ENCODE measurements around the gene FHIT. TPM values are rescaled to one million over a fixed set of nuclear protein-coding genes. Genes with fewer than 3 reads are reported as not detected.

Gene FHIT
- total RNA-seq, 1 donor, result 16.9 TPM

- H3K9me3 ChIP-seq (ENCODE audit: low read depth, low read length), result no peaks in the 10 kb centered on the region
- no peaks in the 10 kb centered on the region for H3K27me3 ChIP-seq (ENCODE audit: insufficient read depth, low read length)
- no peaks in the 10 kb centered on the region for H3K4me1 ChIP-seq (ENCODE audit: insufficient read depth, low read length)
- H3K4me3 ChIP-seq (ENCODE audit: low read length), result no peak overlapping the region
Observed at GRCh38 chr3:60659098-60659497, 592.2 kb downstream of the FHIT start.

GRCh38 chr3:60657972-60658371, 593.3 kb downstream of the FHIT start:
- Histone ChIP-seq H3K27me3 (ENCODE audit: insufficient read depth, low read length) (no peaks in the 10 kb centered on the region), H3K4me1 (ENCODE audit: insufficient read depth, low read length) (no peaks in the 10 kb centered on the region), H3K9me3 (ENCODE audit: low read depth, low read length) (no peaks in the 10 kb centered on the region), H3K4me3 (ENCODE audit: low read length) (no peak overlapping the region)

GRCh38 chr3:60652829-60653228, 598.4 kb downstream of the FHIT start:
- Histone ChIP-seq H3K9me3 (ENCODE audit: low read depth, low read length) (no peaks in the 10 kb centered on the region), H3K27me3 (ENCODE audit: insufficient read depth, low read length) (no peaks in the 10 kb centered on the region), H3K4me3 (ENCODE audit: low read length) (no peak overlapping the region), H3K4me1 (ENCODE audit: insufficient read depth, low read length) (no peaks in the 10 kb centered on the region)

GRCh38 chr3:60651799-60652198, 599.5 kb downstream of the FHIT start:
- H3K4me3 ChIP-seq (ENCODE audit: low read length), result no peak overlapping the region
- no peaks in the 10 kb centered on the region for H3K9me3 ChIP-seq (ENCODE audit: low read depth, low read length)
- no peaks in the 10 kb centered on the region for H3K27me3 ChIP-seq (ENCODE audit: insufficient read depth, low read length)
- no peaks in the 10 kb centered on the region for H3K4me1 ChIP-seq (ENCODE audit: insufficient read depth, low read length)

- Histone ChIP-seq H3K4me1 (ENCODE audit: insufficient read depth, low read length) (no peaks in the 10 kb centered on the region), H3K9me3 (ENCODE audit: low read depth, low read length) (no peaks in the 10 kb centered on the region), H3K4me3 (ENCODE audit: low read length) (no peak overlapping the region), H3K27me3 (ENCODE audit: insufficient read depth, low read length) (no peaks in the 10 kb centered on the region)
Observed at GRCh38 chr3:60650171-60650570, 601.1 kb downstream of the FHIT start.

- Histone ChIP-seq H3K4me1 (ENCODE audit: insufficient read depth, low read length) (no peaks in the 10 kb centered on the region), H3K9me3 (ENCODE audit: low read depth, low read length) (no peaks in the 10 kb centered on the region), H3K27me3 (ENCODE audit: insufficient read depth, low read length) (no peaks in the 10 kb centered on the region), H3K4me3 (ENCODE audit: low read length) (no peak overlapping the region)
Observed at GRCh38 chr3:60645801-60646200, 605.5 kb downstream of the FHIT start.

- no peaks in the 10 kb centered on the region for H3K27me3 ChIP-seq (ENCODE audit: insufficient read depth, low read length)
- no peaks in the 10 kb centered on the region for H3K4me1 ChIP-seq (ENCODE audit: insufficient read depth, low read length)
- H3K9me3 ChIP-seq (ENCODE audit: low read depth, low read length), result no peaks in the 10 kb centered on the region
- no peak overlapping the region for H3K4me3 ChIP-seq (ENCODE audit: low read length)
Observed at GRCh38 chr3:60643831-60644230, 607.4 kb downstream of the FHIT start.

- Histone ChIP-seq H3K27me3 (ENCODE audit: insufficient read depth, low read length) (no peaks in the 10 kb centered on the region), H3K4me3 (ENCODE audit: low read length) (no peak overlapping the region), H3K9me3 (ENCODE audit: low read depth, low read length) (no peaks in the 10 kb centered on the region), H3K4me1 (ENCODE audit: insufficient read depth, low read length) (no peaks in the 10 kb centered on the region)
Observed at GRCh38 chr3:60641354-60641753, 609.9 kb downstream of the FHIT start.

- Histone ChIP-seq H3K27me3 (ENCODE audit: insufficient read depth, low read length) (no peaks in the 10 kb centered on the region), H3K9me3 (ENCODE audit: low read depth, low read length) (no peaks in the 10 kb centered on the region), H3K4me1 (ENCODE audit: insufficient read depth, low read length) (no peaks in the 10 kb centered on the region), H3K4me3 (ENCODE audit: low read length) (no peak overlapping the region)
Observed at GRCh38 chr3:60636846-60637245, 614.4 kb downstream of the FHIT start.

- Histone ChIP-seq H3K4me3 (ENCODE audit: low read length) (no peak overlapping the region), H3K9me3 (ENCODE audit: low read depth, low read length) (no peaks in the 10 kb centered on the region), H3K27me3 (ENCODE audit: insufficient read depth, low read length) (no peaks in the 10 kb centered on the region), H3K4me1 (ENCODE audit: insufficient read depth, low read length) (no peaks in the 10 kb centered on the region)
Observed at GRCh38 chr3:60633644-60634043, 617.6 kb downstream of the FHIT start.

GRCh38 chr3:60631509-60631908, 619.7 kb downstream of the FHIT start:
- Histone ChIP-seq H3K27me3 (ENCODE audit: insufficient read depth, low read length) (no peaks in the 10 kb centered on the region), H3K4me3 (ENCODE audit: low read length) (no peak overlapping the region), H3K4me1 (ENCODE audit: insufficient read depth, low read length) (no peaks in the 10 kb centered on the region), H3K9me3 (ENCODE audit: low read depth, low read length) (no peaks in the 10 kb centered on the region)

GRCh38 chr3:60630953-60631352, 620.3 kb downstream of the FHIT start:
- Histone ChIP-seq H3K4me3 (ENCODE audit: low read length) (no peak overlapping the region), H3K4me1 (ENCODE audit: insufficient read depth, low read length) (no peaks in the 10 kb centered on the region), H3K27me3 (ENCODE audit: insufficient read depth, low read length) (no peaks in the 10 kb centered on the region), H3K9me3 (ENCODE audit: low read depth, low read length) (no peaks in the 10 kb centered on the region)

GRCh38 chr3:60629816-60630215, 621.4 kb downstream of the FHIT start:
- no peaks in the 10 kb centered on the region for H3K4me1 ChIP-seq (ENCODE audit: insufficient read depth, low read length)
- H3K4me3 ChIP-seq (ENCODE audit: low read length), result no peak overlapping the region
- no peaks in the 10 kb centered on the region for H3K9me3 ChIP-seq (ENCODE audit: low read depth, low read length)
- no peaks in the 10 kb centered on the region for H3K27me3 ChIP-seq (ENCODE audit: insufficient read depth, low read length)

GRCh38 chr3:60622349-60622748, 628.9 kb downstream of the FHIT start:
- Histone ChIP-seq H3K4me1 (ENCODE audit: insufficient read depth, low read length) (no peaks in the 10 kb centered on the region), H3K27me3 (ENCODE audit: insufficient read depth, low read length) (no peaks in the 10 kb centered on the region), H3K4me3 (ENCODE audit: low read length) (no peak overlapping the region), H3K9me3 (ENCODE audit: low read depth, low read length) (no peaks in the 10 kb centered on the region)

- H3K27me3 ChIP-seq (ENCODE audit: insufficient read depth, low read length), result no peaks in the 10 kb centered on the region
- H3K4me3 ChIP-seq (ENCODE audit: low read length), result no peak overlapping the region
- H3K4me1 ChIP-seq (ENCODE audit: insufficient read depth, low read length), result no peaks in the 10 kb centered on the region
- no peaks in the 10 kb centered on the region for H3K9me3 ChIP-seq (ENCODE audit: low read depth, low read length)
Observed at GRCh38 chr3:60617188-60617587, 634.1 kb downstream of the FHIT start.

GRCh38 chr3:60613769-60614303, 637.4 kb downstream of the FHIT start:
- Histone ChIP-seq H3K9me3 (ENCODE audit: low read depth, low read length) (no peaks in the 10 kb centered on the region), H3K4me1 (ENCODE audit: insufficient read depth, low read length) (no peaks in the 10 kb centered on the region), H3K4me3 (ENCODE audit: low read length) (no peak overlapping the region), H3K27me3 (ENCODE audit: insufficient read depth, low read length) (no peaks in the 10 kb centered on the region)

Data from mononuclear cell (primary cell).